GM15510 (cell line): ENCODE data around the gene SNRNP48.

Source experiments
- POLR2A ChIP-seq: IDR thresholded peaks from 3 replicates; pipeline ENCODE4 v1.6.1; 2011; ENCODE audit warnings: borderline replicate concordance; ENCODE audit not compliant: insufficient read length; ENCODE audit errors: extremely low read depth

Gene SNRNP48

DNA sequence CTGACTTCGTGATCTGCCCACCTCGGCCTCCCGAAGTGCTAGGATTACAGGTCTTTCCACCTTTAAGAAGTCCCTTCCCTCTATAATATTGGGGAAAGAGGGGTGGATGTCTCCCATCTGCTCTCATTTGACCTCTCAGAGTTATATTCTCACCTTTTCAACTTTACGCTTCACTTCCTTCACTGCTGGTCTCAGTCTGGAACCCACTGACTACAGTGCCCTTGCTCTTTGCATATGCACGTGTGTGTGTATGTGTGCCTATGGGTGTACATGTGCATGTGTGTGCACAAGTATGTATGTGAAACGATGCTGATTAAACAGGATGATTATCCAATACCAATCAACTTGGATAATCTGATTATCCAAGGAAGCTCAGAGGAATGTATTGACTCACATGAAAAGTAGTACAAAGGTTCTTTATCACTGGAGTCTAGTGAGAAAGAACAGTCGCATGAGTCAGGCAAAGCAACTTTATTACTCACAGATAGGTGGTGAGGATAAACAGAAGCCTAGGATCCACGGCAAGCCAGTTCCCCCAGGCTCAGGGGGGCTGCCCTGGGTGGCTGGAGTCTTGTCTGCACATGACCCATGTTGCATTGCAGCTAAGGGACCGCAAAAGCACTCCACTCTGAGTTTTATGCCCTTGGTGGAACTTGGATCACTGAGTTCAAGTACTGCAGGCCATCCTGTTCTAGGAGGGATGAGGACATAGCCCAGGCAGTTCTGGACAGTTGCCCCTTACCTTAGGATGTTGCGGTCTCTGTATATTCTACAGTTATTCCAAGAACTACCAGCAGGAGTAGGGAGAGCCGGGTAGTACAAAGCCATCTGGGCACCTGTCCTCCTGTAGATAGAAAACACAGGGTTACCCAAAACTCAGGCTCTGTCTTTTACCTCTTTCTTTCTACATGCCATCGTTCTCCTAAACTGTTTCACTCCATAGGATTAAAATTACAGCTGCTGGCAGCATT lies 50.9 kb downstream of the SNRNP48 start:
- TF ChIP-seq POLR2A, result no peak

DNA sequence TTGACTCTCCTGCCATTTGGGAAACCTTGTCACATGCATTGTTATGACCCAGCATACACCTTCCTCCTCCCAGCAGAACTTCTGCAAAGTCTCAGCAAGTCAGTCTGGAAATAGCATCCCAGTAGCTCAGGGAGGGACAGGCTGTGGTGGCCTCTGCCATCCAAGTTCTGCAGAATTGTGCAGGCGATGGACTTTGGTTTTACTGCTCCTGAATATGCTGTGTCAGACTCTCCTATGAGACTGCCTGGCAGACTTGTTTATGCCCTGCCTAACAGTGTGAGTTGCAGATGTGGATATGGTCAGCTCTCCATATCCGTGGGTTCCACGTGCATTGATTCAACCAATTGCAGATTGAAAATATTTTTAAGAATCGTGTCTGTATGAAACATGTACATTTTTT lies 52.8 kb downstream of the SNRNP48 start:
- no peak for TF ChIP-seq POLR2A

DNA sequence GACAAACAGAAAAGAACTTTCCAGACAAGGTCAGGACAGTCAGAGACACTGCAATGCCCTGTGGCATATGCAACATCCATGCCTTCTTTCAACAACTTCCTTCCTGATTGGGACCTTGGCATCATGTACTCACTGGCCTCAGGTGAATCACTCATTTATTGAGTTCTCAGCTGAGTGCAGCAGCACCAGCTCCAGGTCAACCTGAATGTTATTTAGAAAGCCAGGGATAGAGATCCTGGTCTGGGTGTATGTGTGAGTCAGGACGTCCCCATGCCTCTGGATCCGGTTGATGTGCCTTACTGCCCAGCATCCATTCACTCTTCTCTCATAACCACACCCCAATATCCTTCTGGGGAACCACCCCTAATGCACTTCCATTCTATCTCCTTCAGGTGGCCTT lies 54.4 kb downstream of the SNRNP48 start:
- no peak for TF ChIP-seq POLR2A

DNA sequence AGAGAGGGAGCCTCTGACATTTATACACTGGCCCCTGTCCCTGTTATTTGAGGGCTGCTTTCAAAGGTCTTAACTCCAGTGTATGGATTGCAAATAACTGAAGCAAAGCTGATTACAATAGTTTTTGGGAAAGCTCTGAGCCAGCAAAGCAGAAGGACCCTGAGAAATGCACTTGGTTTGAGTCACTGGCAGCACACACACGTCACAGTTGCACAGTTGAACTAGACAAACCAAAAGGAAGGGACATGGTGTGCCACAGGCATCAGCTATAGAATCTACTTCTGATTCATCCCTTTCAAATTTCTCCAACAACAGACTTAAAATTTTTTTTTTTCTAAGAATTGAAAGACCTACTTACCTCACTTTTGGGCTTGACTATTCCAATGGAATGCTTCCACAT lies 56.4 kb downstream of the SNRNP48 start:
- no peak for TF ChIP-seq POLR2A

DNA sequence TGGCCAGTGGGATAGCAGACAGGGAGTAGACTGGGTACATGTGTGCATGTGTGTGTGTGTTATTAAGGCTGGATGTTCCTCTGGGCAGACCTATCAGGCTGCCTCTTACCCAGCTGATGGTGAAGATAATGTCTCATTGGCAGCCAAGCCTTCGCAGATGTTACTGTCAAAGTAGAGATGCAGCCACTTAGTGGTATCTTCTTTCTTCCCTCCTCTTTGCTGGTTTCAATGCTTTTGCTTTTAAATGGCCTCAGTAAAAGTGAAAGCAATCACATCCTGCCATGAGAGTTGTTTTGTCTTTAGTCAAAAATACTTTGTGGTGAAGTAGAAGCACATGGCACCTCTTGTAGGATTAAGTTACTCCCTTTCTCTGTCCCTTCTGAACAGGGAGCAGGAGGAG lies 57.5 kb downstream of the SNRNP48 start:
- no peak for TF ChIP-seq POLR2A

DNA sequence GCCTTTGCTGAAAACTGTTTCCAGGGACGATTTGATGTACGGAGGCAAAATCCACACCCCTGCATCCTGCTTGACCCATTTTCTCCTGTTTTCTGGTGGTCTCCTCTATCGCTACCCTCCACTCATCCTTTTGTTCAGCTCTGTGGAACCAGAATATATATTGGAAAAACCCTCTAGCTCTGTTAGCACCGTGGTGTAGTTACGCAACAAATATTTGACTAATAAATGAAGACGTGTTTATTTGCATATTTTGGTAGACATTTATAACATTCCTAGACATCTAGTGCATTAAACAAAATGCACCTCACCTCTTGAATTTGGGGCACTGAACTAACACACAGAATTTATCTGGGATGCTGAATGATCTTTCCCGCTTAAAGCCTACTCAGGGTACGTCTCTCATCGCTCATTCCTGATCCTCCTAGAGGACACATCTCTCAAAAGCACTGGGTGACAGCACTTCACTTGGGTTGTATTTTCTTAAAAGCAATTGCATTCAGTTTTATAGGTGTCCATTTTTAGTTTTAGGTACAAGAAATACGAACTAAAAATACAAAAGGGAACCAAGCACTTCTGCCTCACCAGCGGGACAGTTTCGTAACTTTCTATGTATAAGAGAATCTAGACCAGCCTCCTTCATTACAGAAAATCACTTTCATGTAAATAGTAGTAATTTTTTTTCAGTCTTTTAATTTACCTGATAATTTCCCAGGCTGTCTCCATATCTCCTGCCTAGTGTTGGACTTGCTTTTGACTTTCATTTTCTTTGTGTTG lies 59.2 kb downstream of the SNRNP48 start:
- no peak for TF ChIP-seq POLR2A

DNA sequence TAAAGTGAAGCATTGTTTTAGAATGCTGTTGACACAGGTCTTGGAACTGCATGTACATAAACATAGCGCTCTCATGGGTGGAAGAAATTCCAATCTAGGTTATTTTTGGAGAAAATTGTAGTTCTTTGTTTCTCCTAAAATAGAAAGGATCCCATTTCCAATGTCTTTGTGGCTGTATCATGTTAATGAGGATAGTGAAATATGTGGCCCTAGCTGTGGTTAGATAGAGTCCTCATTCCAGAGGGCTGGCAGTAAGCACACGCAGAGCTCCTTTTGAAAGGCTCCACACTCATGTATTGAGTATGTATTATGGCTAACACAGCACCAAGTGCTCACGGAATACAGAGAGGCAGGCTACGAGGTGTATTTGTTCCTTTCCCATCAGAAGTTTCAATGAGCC lies 60.9 kb downstream of the SNRNP48 start:
- no peak for TF ChIP-seq POLR2A

DNA sequence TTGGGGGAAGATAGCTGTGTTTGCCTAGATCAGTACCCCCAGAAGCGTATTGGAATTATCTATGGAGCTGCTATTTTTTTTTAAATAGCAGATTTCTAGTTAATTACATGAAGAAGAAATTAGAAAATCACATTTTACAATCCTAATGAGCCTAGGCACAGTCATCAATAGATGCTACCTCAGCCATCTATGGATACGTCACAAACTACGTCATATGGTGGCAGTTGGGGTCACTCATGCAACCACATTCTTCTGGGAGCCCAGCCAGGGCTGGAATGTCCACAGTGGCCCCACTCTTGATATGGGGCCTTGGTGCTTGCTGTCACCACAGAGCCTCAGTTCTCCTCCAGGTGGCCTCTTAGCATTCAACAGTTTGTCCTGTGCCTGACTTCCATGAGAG lies 63.0 kb downstream of the SNRNP48 start:
- no peak for TF ChIP-seq POLR2A

DNA sequence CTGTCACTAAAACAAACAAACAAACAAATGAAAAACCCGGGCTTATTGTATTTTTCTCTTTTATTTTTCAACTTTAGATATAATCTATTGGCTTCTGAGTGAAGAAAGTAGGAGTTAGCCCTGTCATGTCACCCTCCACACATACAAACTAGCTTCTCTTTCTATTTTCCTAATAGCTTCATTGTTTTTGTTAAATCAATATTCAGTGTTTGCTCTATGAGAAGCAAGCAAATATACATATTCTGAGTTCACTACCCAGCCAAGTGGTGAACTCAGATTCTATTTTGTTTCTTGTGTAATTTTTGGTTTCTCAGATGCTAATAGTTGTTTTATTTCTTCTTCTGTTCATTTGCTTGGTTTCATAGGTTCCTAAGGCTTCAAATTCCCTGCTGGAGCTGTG lies 66.4 kb downstream of the SNRNP48 start:
- no peak for TF ChIP-seq POLR2A

DNA sequence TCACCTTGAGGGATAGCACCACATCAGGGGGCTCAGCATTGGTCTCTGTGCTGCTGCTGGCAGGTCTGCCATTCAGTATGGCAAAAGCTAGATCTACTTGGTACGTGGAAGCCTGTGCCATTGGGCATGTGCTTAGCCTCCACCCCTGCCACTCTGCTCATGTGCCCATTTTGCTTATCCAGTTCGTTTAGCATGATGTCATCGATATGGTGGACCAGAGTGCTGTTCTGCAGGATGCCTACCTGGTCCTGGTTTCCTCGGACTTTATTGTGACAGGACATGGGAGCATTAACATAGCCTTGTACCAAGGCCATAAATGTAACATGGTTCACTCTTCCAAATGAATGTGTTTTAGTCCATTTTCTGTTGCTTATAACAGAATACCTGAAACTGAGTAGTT lies 68.5 kb downstream of the SNRNP48 start:
- TF ChIP-seq POLR2A, result no peak

DNA sequence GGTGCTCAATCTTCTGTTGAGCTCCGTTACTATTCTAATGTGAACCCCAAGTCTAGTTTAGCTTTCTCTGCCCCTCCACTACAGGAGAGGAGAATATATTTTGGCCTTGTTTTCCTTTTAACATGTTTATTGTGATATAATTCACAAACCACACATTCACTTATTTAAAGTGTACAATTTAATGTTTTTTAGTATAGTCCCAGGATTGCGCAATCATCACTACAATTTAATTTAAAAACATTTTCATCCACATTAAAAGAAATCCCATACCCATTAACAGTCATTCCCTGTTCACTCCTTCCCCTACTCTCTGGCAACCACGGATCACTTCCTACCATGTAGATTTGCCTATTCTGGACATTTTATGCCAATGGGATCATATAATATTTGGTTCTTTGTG lies 71.4 kb downstream of the SNRNP48 start:
- TF ChIP-seq POLR2A, result no peak
